Stimulated activated CD4-positive, alpha-beta T cell treated with anti-CD3 and anti-CD28 coated beads, Interleukin-15, amount 100 ng/mL, for 1 hour (primary cell): Measurements from ENCODE around the gene GRAPL.
"Not testable (repeated sequence)": the region's sequence is repeated elsewhere in the genome, so short reads cannot be mapped to it uniquely, and the experiment has no call there.

Source experiments
- DNase-seq, 2 donors: peaks; one replicate each; pipeline ENCODE4 v3.0.0-alpha.2; 2020; ENCODE audit warnings: low read depth in 1 of 2, low spot score in 1 of 2

Gene GRAPL

DNA sequence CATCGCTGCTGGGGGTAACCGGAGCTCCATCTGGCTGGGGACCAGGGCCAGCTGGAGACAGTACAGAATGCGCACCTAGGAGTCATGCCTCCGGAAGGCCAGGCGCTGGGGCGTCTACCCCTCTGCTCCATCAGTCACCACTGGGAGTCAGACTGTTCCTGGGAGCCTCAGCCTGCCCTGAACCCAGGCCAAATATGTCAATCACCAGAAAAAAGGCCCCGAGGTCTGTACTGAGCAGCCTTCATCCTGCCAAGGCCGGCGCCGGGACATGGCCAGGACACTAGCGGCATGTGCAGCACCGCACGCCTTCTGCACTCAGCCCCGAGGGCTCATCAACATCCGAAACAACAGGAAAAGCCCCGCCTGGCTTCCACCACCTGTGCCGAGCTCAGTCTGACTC, 8.7 kb downstream of the GRAPL start:
- DNase-seq = not testable (repeated sequence)

DNA sequence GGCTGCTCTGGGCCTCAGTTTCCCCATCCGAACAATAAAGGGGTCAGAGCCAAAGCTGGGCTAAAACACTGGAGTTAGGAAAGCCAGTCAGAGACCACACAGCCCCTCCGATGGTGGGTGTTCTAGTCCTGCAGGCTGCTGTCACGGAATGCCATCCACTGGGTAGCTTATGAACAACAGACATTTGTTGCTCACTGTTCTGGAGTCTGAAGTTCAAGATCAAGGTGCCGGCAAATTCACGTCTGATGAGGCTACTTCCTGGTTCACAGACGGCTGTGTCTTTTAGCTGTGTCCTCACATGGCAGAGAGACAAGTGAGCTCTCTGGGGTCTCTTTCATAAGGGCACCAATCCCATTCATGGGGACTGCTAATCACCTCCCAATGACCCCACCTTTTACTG, 9.2 kb downstream of the GRAPL start:
- DNase-seq = not testable (repeated sequence)

- DNase-seq = not testable (repeated sequence)
Observed at GRCh38 chr17:19137959-19138358, 10.6 kb downstream of the GRAPL start.

- DNase-seq = not testable (repeated sequence)
Observed at GRCh38 chr17:19141366-19142155, 14.2 kb downstream of the GRAPL start.

- DNase-seq = peak in 1 of 2 donors; percentile 0
Observed at GRCh38 chr17:19142419-19142818, 15.0 kb downstream of the GRAPL start.

GRCh38 chr17:19143097-19143777, 15.8 kb downstream of the GRAPL start:
- DNase-seq = not testable (repeated sequence)

DNA sequence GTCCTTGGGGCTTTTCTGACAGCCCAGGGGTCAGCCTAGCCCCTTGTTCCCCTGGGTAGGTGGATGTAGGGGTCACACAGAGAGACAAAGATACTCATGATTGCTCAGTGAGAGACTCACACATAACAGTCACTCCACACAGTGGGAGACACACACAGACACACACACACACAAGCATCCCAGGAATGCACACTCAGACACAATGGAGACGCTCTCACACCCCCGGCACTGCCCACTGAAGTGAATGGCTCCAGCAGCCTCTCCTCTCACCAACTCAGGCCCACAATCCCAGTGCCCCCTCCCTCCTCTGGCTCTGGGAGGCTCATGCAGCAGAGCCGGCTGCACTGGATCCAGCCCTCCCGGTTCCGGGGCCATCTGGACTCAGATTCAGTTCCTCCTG, 17.0 kb downstream of the GRAPL start:
- not testable (repeated sequence) for DNase-seq

DNA sequence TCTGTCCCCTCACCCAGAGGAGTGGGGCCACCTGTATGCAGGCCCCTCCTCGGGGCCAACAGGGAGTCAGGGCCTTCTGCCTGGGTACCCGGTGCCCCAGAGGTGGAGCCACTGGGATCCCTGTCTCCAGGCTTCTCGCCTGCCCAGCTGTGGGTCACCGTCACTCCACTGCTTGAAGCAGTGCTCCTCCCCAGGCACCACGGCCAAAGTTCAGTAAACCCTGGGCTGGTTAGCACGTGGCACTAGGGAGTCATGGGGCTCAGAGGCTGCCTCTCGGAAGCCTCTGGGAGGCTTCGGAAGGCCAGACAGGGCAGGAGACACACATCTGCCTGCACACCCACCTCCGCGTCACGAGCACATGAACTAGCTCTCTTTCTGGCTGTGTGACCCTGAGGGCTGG, 18.1 kb downstream of the GRAPL start:
- not testable (repeated sequence) for DNase-seq

DNA sequence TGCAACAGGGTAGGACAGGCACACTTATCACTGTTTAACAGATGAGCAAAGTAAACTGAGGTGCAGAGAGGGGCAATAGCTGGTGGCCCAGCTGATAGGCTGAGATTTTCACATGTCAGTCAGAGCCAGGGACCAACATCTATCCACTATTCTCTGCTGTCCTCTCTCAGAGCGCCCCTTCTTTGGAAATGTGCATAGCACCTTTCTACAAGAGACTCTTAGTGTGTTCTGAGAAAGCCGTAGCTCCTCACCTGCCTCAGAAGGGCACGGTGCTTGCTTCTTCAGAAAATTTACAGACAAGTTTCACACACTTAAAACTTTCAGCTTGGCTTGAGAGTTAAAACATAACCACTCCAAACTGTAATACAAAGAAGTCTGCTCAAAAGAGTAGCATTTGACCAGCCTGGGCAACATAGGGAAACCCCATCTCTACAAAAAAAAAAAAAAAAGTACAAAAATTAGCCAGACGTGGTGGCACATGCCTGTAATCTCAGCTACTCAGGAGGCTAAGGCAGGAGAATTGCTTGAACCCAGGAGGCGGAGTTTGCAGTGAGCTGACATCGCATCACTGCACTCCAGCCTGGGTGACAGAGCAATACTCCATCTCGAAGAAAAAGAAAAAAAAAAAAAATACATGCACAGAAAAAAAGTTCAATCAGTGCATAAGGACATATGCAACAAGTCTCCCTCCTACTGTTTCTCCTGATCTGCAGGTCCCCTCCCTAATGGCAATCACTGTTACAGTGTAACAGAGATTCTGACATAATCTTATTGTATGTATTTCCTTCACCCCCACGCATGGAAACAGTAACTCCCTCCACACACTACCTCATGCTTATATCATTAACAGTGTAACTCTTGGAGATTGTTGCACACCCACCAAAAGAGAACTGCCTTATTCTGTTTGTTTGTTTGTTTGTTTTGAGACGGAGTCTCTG, 23.6 kb downstream of the GRAPL start:
- DNase-seq = not testable (repeated sequence)

DNA sequence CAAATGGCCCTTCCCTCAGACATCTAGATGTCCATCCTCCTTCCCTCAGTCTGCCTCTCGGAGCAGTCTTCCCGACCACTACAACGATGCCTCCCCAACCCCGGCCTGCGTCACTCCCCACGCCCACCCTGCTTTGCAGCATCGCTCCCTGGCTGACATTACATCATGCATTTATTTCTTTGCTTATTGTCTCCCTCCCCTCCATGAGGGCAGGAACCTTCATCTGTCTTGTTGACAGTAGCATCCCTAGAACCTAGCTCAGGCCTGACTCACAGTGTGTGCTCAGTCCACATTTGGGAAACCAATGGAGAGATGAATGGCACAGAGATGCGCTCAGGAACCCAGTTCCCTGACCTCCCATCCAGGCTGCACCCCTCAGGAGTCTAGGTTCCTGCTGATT, 30.2 kb downstream of the GRAPL start:
- not testable (repeated sequence) for DNase-seq

DNA sequence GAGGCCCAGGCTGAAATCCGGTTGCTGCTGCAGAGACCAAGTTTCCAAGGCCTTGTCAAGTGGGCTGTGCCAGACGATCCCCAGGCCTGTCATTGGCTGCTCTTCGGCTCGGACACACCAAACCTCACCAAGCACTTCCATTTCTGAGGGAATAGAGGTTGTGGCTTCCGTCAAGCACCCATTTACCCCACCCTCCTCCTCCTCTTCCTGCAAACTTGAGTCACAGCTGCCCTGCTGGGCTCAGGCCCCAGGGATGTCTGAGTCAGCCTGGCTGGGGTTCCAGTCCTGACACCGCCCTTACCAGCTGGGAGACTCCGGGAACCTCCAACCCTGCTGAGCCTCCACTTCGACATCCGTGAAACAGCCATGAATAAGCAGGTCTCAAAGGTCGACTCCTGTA, 31.1 kb downstream of the GRAPL start:
- DNase-seq = not testable (repeated sequence)

GRCh38 chr17:19158938-19159337, 31.5 kb downstream of the GRAPL start:
- not testable (repeated sequence) for DNase-seq

DNA sequence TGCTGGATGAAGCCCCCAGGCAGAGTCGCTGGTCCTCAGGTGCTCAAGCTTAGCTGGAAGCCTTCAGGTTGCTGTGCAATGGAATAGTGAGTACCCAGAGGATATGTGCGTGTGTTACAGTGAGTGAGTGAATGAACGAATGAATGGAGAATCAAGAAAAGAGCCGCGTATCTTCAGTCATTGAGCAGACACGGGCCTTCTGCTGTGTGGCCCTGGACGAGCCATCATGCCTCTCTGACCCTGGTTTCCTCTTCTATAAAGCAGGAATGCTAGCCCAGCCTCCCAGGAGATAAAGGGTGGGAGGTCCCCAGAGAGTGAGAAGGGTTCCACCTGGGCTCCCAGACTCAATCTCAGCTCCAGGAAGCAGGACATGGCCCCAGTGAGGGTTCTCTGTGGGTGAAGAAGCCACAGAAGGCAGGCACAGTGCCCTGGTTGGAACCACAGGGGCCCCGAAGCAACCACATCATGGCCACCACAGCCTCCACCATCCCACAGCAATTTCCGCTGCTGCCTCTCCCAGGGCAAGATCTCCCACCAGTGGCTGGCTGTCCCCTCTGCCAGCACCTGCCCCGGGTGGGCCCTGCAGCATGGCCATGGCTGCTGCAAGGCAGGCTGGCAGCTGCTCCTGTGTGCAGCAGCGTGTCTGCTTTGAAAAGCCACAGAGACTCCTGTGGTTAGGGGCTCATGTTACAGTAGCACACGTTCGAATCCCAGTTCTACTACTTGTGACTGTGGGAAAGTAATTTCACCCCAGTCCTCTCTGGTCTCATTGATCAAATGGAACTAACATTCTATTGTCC, 34.1 kb downstream of the GRAPL start:
- DNase-seq = not testable (repeated sequence)

GRCh38 chr17:19162384-19163216, 35.2 kb downstream of the GRAPL start:
- not testable (repeated sequence) for DNase-seq

GRCh38 chr17:19174422-19174821, 47.0 kb downstream of the GRAPL start:
- not testable (repeated sequence) for DNase-seq

DNA sequence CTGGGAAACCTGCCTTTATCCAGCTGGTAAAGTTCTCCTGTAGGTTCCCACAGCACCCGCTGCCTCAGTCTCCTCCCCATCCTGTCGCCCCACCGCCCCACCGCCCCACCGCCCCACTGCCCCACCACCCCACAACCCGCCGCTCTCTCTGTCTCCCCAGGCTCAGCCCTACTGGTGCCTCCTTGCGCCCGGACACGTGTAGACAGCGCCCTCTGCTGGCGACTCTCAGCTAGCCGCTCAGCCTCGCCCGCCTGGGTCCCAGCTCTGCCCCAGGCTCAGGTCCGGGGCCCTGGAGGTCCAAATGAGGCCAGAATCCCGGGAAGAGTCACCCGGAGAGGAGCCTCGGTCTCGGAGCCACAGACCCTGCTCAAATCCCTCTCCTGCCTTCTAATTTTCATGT, 48.0 kb downstream of the GRAPL start:
- DNase-seq = not testable (repeated sequence)

DNA sequence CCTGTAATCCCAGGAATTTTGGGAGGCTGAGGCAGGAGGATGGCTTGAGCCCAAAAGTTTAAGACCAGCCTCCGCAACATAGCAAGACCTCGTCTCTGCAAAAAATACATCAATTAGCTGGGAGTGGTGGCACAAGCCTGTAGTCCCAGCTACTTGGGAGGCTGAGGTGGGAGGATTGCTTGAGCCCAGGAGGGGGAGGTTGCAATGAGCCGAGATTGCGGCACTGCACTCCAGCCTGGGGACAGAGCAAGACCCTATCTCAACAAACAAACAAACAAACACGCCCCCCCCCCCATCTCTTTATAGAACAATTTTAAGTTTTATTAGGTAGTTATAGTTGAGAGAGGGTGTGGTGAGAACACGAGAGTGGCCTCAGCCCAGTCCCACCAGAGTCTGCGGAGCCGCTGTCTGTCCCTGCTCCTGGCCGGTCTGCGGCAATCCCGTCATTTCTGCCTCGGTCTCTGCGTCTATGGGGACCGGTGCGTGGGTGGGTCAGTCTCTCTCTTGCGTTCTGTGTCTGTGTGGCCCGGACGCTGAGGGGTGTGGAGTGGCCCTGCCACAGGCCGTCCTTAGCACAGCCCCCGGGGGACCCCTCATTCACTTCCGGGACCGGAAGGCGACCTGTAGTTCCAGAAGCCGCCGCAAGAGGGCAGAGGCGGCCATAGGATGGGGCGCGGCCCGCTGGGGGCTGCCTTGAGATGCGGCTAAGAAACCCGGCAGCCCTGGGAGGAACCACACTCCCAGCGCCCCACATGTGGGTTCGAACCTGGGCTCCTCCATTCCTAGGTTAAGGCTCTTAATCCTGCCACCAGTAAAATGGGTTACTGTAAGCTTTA, 53.9 kb downstream of the GRAPL start:
- not testable (repeated sequence) for DNase-seq
